GM21367 (cell line): Measurements from ENCODE around the gene ENO2.

ENCODE experiments used
- ATAC-seq: cut with Tn5 transposase; IDR thresholded peaks from one replicate; pipeline ENCODE4 v1.9.1; 2021; ENCODE audit not compliant: unreplicated experiment

Gene ENO2

GRCh38 chr12:6912164-6912935 lies 2.0 kb upstream of the ENO2 start:
- no peak for ATAC-seq

- no peak for ATAC-seq
Observed at GRCh38 chr12:6914947-6915788, 788 bp downstream of the ENO2 start.

- no peak for ATAC-seq
Observed at GRCh38 chr12:6915789-6916285, 1.5 kb downstream of the ENO2 start.

- no peak for ATAC-seq
Observed at GRCh38 chr12:6916426-6917200, 2.2 kb downstream of the ENO2 start.

GRCh38 chr12:6917491-6918231 lies 3.3 kb downstream of the ENO2 start:
- no peak for ATAC-seq

- no peak for ATAC-seq
Observed at GRCh38 chr12:6919588-6919987, 5.2 kb downstream of the ENO2 start.

- no peak for ATAC-seq
Observed at GRCh38 chr12:6921539-6921938, 7.2 kb downstream of the ENO2 start.

- no peak for ATAC-seq
Observed at GRCh38 chr12:6921996-6922946, 7.9 kb downstream of the ENO2 start.

GRCh38 chr12:6923003-6923732 lies 8.8 kb downstream of the ENO2 start:
- ATAC-seq: no peak

GRCh38 chr12:6923851-6924250 lies 9.5 kb downstream of the ENO2 start:
- ATAC-seq: no peak

- no peak for ATAC-seq
Observed at GRCh38 chr12:6925239-6925539, 10.8 kb downstream of the ENO2 start.

GRCh38 chr12:6925540-6926279 lies 11.3 kb downstream of the ENO2 start:
- ATAC-seq: no peak

GRCh38 chr12:6927379-6928021 lies 13.1 kb downstream of the ENO2 start, which contains the start of gene ATN1:
ATN1 (plus strand) TSS chr12:6927959; CDS start chr12:6934002, 6,043 bp downstream.
- ATAC-seq: no peak

GRCh38 chr12:6928022-6928702 lies 13.8 kb downstream of the ENO2 start:
- no peak for ATAC-seq

GRCh38 chr12:6928703-6929407 lies 14.5 kb downstream of the ENO2 start:
- no peak for ATAC-seq
